Fibroblast of the aortic adventitia (primary cell): Measurements from ENCODE around the gene CDC14A. TPM values are rescaled to one million over a fixed set of nuclear protein-coding genes. Genes with fewer than 3 reads are reported as not detected.
A peak's percentile ranks its signal among the peaks of the same experiment; 100 is the strongest.

Experiments
- DNase-seq: peaks from one replicate; pipeline ENCODE4 v3.0.0-alpha.2; 2010; ENCODE audit warnings: low read depth
- H3K4me3 ChIP-seq: 2 replicates; pipeline ENCODE4 v1.5.1; 2011; ENCODE audit warnings: low read depth, mild to moderate bottlenecking, control low read depth, low read length, moderate library complexity
- CTCF ChIP-seq: IDR thresholded peaks from 2 replicates; pipeline ENCODE4 v1.5.1; 2011; ENCODE audit warnings: mild to moderate bottlenecking, low read length, control low read depth, inconsistent platforms; ENCODE audit not compliant: insufficient read depth
- total RNA-seq: library from RNA; depleted of rRNA; stranded (reverse); fragments of >200 nt; gene quantifications from 2 replicates; pipeline ENCODE4 v1.2.3, GENCODE V29; 2012; ENCODE audit warnings: low replicate concordance

Gene CDC14A
- total RNA-seq, 1 donor: 5.0 TPM

GRCh38 chr1:100347009-100347966, 5.0 kb upstream of the CDC14A start:
- no peak overlapping the region for H3K4me3 ChIP-seq
- TF ChIP-seq CTCF: no peak
- DNase-seq: peak; percentile 76

GRCh38 chr1:100348549-100349144, 3.7 kb upstream of the CDC14A start:
- no peak for TF ChIP-seq CTCF
- no peak overlapping the region for H3K4me3 ChIP-seq
- no peak for DNase-seq

- H3K4me3 ChIP-seq: no peak overlapping the region
- DNase-seq: no peak
- TF ChIP-seq CTCF: no peak
These were observed 3.1 kb upstream of the CDC14A start for GRCh38 chr1:100349246-100349645.

GRCh38 chr1:100350787-100351094, 1.6 kb upstream of the CDC14A start:
- no peak for DNase-seq
- no peak for TF ChIP-seq CTCF
- peak overlapping the region; percentile 85 for H3K4me3 ChIP-seq

GRCh38 chr1:100351095-100351887, 1.0 kb upstream of the CDC14A start:
- peak; percentile 86 for DNase-seq
- peak; percentile 10 for TF ChIP-seq CTCF
- peak overlapping the region; percentile 85 for H3K4me3 ChIP-seq

GRCh38 chr1:100353071-100353801, 930 bp downstream of the CDC14A start:
- peak; percentile 7 for DNase-seq
- H3K4me3 ChIP-seq: peak overlapping the region; percentile 85
- TF ChIP-seq CTCF: no peak
